ENCODE measurements around the gene DACH2.

DACH2 gene

DNA sequence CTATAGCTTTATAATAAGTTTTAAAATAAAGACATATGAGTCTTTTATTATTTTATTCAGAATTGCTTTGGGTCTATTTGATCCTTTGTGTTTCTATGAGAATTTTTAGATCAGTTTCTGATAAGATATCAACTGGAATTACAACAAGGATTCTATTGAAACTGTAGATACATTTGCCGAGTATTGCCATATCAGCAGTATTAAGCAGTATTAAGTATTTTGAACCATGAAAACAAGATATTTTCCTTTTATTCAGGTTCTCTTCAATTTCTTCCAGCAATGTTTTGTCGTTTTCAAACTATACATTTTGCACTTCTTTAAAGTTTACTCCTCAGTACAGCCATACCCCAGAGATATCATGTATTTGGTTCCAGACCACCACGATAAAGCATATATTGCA lies 598.8 kb downstream of the DACH2 start:
- DNase-seq (ENCODE audit: extremely low read depth in 1 of 2, low read depth in 1 of 2), result no peak

- no peak for DNase-seq (ENCODE audit: extremely low read depth in 1 of 2, low read depth in 1 of 2)
Observed at GRCh38 chrX:86805241-86805640, 657.0 kb downstream of the DACH2 start.

DNA sequence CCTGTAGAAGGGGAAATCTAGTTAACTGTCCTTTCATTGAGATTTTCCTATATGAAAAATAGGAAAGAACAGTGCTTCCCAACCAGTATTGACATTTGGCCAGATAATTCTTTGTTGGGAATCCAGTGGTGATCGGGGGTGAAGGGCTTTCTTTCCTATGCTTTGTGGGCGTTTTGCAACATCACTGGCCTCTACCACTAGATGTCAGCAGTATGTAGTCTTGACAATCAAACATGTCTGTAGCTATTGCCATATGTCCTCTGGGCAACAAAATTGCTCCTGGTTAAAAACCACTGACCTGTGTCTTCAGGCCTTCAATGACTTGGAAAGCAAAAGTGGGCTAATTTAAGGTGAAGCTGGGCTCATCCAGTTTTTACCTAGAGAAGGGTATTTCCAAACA lies 658.5 kb downstream of the DACH2 start:
- DNase-seq (ENCODE audit: extremely low read depth in 1 of 2, low read depth in 1 of 2), result no peak

DNA sequence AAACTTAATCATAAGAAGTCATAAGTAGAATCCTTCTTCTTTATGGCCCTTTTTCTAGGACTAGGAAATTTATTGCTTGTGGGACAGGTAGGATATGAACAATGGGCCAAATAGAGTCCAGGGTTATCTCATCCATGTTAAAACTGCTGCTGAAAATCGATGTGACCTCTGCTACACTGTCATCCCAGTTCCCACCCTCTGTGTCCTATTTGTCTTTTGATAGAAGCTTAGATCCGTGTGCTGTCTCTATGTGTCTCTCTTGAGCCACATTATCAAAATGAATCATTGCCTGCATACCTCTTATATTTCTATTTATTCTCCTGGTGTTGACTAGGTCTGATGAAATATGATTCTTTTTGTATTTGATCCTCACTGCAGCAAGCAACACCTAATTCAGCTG lies 661.4 kb downstream of the DACH2 start:
- DNase-seq (ENCODE audit: extremely low read depth in 1 of 2, low read depth in 1 of 2), result no peak

DNA sequence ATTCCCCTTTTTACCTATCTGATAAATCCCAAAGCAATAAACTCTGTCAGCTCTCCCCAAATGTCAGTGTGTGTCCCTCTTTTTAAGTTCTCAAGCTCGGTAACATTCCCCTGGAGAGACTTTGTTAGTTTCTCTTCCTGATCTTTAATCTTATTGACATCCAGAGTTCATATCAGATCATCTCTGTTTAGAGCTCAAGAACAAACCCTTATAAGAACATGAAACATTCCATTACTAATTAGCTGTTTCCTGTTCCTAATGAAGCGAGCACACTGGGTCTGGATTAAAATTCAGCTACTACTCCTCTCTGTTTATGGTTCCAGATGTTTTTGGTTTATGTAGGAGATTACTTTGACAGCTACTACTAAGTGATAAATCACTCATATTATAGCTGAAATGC lies 681.5 kb downstream of the DACH2 start:
- no peak for DNase-seq (ENCODE audit: extremely low read depth in 1 of 2, low read depth in 1 of 2)

GRCh38 chrX:86830685-86831084 lies 682.4 kb downstream of the DACH2 start:
- DNase-seq (ENCODE audit: extremely low read depth in 1 of 2, low read depth in 1 of 2), result no peak

- DNase-seq (ENCODE audit: extremely low read depth in 1 of 2, low read depth in 1 of 2), result no peak
Observed at GRCh38 chrX:86845101-86845500, 696.9 kb downstream of the DACH2 start.
